H1 (cell line): Measurements from ENCODE around the gene SPINT1. TPM values are rescaled to one million over a fixed set of nuclear protein-coding genes. Genes with fewer than 3 reads are reported as not detected.

Experiments
- CTCF ChIA-PET: fragments of 300-600 bp; sonication (Branson Sonifier 250); formaldehyde crosslinking; loops from one replicate; lab custom pipeline; 2021; ENCODE audit not compliant: partially characterized antibody; lab: Charles Lee
- POLR2A ChIA-PET: fragments of 300-600 bp; sonication (Branson Sonifier 250); formaldehyde crosslinking; loops from one replicate; lab custom pipeline; 2021; ENCODE audit warnings: inconsistent platforms; ENCODE audit not compliant: partially characterized antibody; lab: Charles Lee
- DNase-seq, 2 experiments: peaks; one replicate each; pipeline versions ENCODE4 v3.0.0 to v3.0.0-alpha.2; 2010 to 2022; ENCODE audit warnings: low spot score in 2 of 2, low read depth in 1 of 2, mixed read lengths in 1 of 2
- FAIRE-seq: peaks from 2 replicates; lab custom pipeline; 2011; peaks lifted over from hg19 to GRCh38; lab: Jason Lieb, UNC
- H2AFZ ChIP-seq: 2 replicates; pipeline ENCODE4 v1.8.1; 2012; ENCODE audit warnings: low read length, inconsistent platforms
- H2AK5ac ChIP-seq: 2 replicates; pipeline ENCODE4 v1.6.1; 2013; ENCODE audit warnings: low read depth, low read length
- H2BK120ac ChIP-seq: replicated peaks from 2 replicates; pipeline ENCODE3; 2013; ENCODE audit warnings: low read depth, low read length, inconsistent platforms
- H2BK12ac ChIP-seq: 2 replicates; pipeline ENCODE4 v1.6.1; 2013; ENCODE audit warnings: low read depth, low read length
- H2BK15ac ChIP-seq: 2 replicates; pipeline ENCODE4 v1.6.1; 2013; ENCODE audit warnings: low read length
- H2BK20ac ChIP-seq: 2 replicates; pipeline ENCODE4 v1.6.1; 2013; ENCODE audit warnings: low read length
- H2BK5ac ChIP-seq: 2 replicates; pipeline ENCODE4 v1.6.1; 2013; ENCODE audit warnings: low read depth, low read length
- H3K14ac ChIP-seq: 2 replicates; pipeline ENCODE4 v1.6.1; 2013; ENCODE audit warnings: inconsistent platforms; ENCODE audit not compliant: insufficient read length
- H3K18ac ChIP-seq: 2 replicates; pipeline ENCODE4 v1.6.1; 2013; ENCODE audit warnings: low read length; ENCODE audit errors: extremely low read depth
- H3K23ac ChIP-seq: 2 replicates; pipeline ENCODE4 v1.6.1; 2013; ENCODE audit warnings: inconsistent platforms; ENCODE audit not compliant: insufficient read length
- H3K23me2 ChIP-seq: 2 replicates; pipeline ENCODE4 v1.6.1; 2013; ENCODE audit warnings: low read depth, low read length
- H3K27ac ChIP-seq: 2 replicates; pipeline ENCODE4 v1.6.1; 2011; ENCODE audit warnings: low read depth, low read length, inconsistent platforms
- H3K27me3 ChIP-seq, 4 experiments: replicated peaks in 1 of 4; 1 replicate in 1 of 4; 2 replicates in 3 of 4; pipeline versions ENCODE4 v1.6.1 to v1.8.1; 2011 to 2013; ENCODE audit warnings: low read length in 3 of 4, mild to moderate bottlenecking in 3 of 4, inconsistent platforms in 2 of 4, mixed read lengths in 2 of 4, moderate library complexity in 1 of 4; ENCODE audit not compliant: control insufficient read depth in 3 of 4, insufficient read depth in 3 of 4; ENCODE audit errors: extremely low read depth in 1 of 4
- H3K36me3 ChIP-seq, 4 experiments: 2 replicates each; pipeline versions ENCODE4 v1.6.1 to v1.8.1; 2011 to 2013; ENCODE audit warnings: mild to moderate bottlenecking in 4 of 4, low read length in 3 of 4, moderate library complexity in 2 of 4, control low read depth in 1 of 4, inconsistent platforms in 1 of 4; ENCODE audit not compliant: insufficient read depth in 4 of 4, control insufficient read depth in 2 of 4
- H3K4ac ChIP-seq: replicated peaks from 2 replicates; pipeline ENCODE3; 2013; ENCODE audit warnings: low read length, low read depth, mixed read lengths, inconsistent platforms; ENCODE audit not compliant: insufficient read length
- H3K4me1 ChIP-seq, 4 experiments: replicated peaks in 1 of 4; 1 replicate in 1 of 4; 2 replicates in 3 of 4; pipeline versions ENCODE4 v1.6.1 to v1.8.1; 2011 to 2013; ENCODE audit warnings: low read length in 3 of 4, inconsistent platforms in 2 of 4, mixed read lengths in 1 of 4; ENCODE audit not compliant: insufficient read depth in 4 of 4, control insufficient read depth in 3 of 4
- H3K4me2 ChIP-seq, 2 experiments: 2 replicates each; pipeline versions ENCODE4 v1.6.1 to v1.8.1; 2011 to 2013; ENCODE audit warnings: low read depth in 2 of 2, low read length in 2 of 2, control low read depth in 1 of 2, inconsistent platforms in 1 of 2, mild to moderate bottlenecking in 1 of 2; ENCODE audit not compliant: insufficient read depth in 1 of 2
- H3K4me3 ChIP-seq, 4 experiments: fragments of 200-600, 300-600 bp in 1 of 4; sonication (generic), shearing (Covaris generic), sonication (Bioruptor Twin) in 1 of 4; 2 replicates each; pipeline versions ENCODE4 v1.5.1 to v1.8.1; 2011 to 2016; ENCODE audit warnings: low read length in 4 of 4, low read depth in 3 of 4, control low read depth in 2 of 4, inconsistent platforms in 2 of 4, mild to moderate bottlenecking in 2 of 4, mixed read lengths in 1 of 4, moderate library complexity in 1 of 4; ENCODE audit not compliant: insufficient read depth in 2 of 4; ENCODE audit errors: extremely low read depth in 1 of 4
- H3K56ac ChIP-seq: replicated peaks from 2 replicates; pipeline ENCODE3; 2013; ENCODE audit warnings: low read depth, mild to moderate bottlenecking, mixed read lengths, low read length, inconsistent platforms; ENCODE audit not compliant: insufficient read length
- H3K79me1 ChIP-seq: 2 replicates; pipeline ENCODE4 v1.6.1; 2013; ENCODE audit warnings: low read depth, low read length, control low read depth
- H3K79me2 ChIP-seq, 2 experiments: 2 replicates each; pipeline versions ENCODE4 v1.6.1 to v1.8.1; 2012 to 2013; ENCODE audit warnings: low read length in 2 of 2, mild to moderate bottlenecking in 2 of 2, inconsistent platforms in 1 of 2; ENCODE audit not compliant: insufficient read depth in 2 of 2, control insufficient read depth in 1 of 2
- H3K9ac ChIP-seq, 4 experiments: replicated peaks in 1 of 4; 1 replicate in 1 of 4; 2 replicates in 3 of 4; pipeline versions ENCODE4 v1.6.1 to v1.8.1; 2011 to 2013; ENCODE audit warnings: low read depth in 3 of 4, low read length in 3 of 4, control low read depth in 2 of 4, mild to moderate bottlenecking in 2 of 4, moderate library complexity in 2 of 4, inconsistent platforms in 1 of 4; ENCODE audit errors: extremely low read depth in 1 of 4
- H3K9me3 ChIP-seq, 2 experiments: 2 replicates each; pipeline versions ENCODE4 v1.6.1 to v1.8.1; 2012 to 2013; ENCODE audit warnings: mild to moderate bottlenecking in 2 of 2, moderate library complexity in 2 of 2, control low read depth in 1 of 2, inconsistent platforms in 1 of 2, low read depth in 1 of 2, low read length in 1 of 2, mixed read lengths in 1 of 2; ENCODE audit not compliant: insufficient read depth in 2 of 2
- H4K20me1 ChIP-seq, 2 experiments: replicated peaks in 1 of 2; 2 replicates each; pipeline versions ENCODE3 to v1.8.1; 2011 to 2013; ENCODE audit warnings: inconsistent platforms in 2 of 2, low read length in 2 of 2, mild to moderate bottlenecking in 1 of 2; ENCODE audit not compliant: insufficient read depth in 2 of 2, control insufficient read depth in 1 of 2
- H4K5ac ChIP-seq: 2 replicates; pipeline ENCODE4 v1.6.1; 2013; ENCODE audit warnings: low read length, low read depth, mixed read lengths, inconsistent platforms; ENCODE audit not compliant: insufficient read length
- H4K8ac ChIP-seq: 2 replicates; pipeline ENCODE4 v1.8.0; 2013; ENCODE audit warnings: mild to moderate bottlenecking, moderate library complexity, low read length, inconsistent platforms; ENCODE audit not compliant: insufficient read depth; ENCODE audit errors: extremely low read depth
- H4K91ac ChIP-seq: replicated peaks from 2 replicates; pipeline ENCODE3; 2013; ENCODE audit warnings: low read length, mixed read lengths, inconsistent platforms; ENCODE audit not compliant: insufficient read length
- CBX8 ChIP-seq: fragments of 300-800, 300-1000 bp; sonication (generic); IDR thresholded peaks from 2 replicates; pipeline ENCODE4 v1.7.1; 2016; ENCODE audit warnings: low read depth, low read length, borderline replicate concordance
- EP300 ChIP-seq, 2 experiments: IDR thresholded peaks; 1 replicate in 1 of 2; 2 replicates in 1 of 2; pipeline ENCODE4 v1.6.1; 2011 to 2012; ENCODE audit warnings: low read depth in 2 of 2, low read length in 2 of 2, mild to moderate bottlenecking in 2 of 2, borderline replicate concordance in 1 of 2, inconsistent platforms in 1 of 2, moderate library complexity in 1 of 2
- EZH2 ChIP-seq: fragments of 200-600 bp; sonication (generic); IDR thresholded peaks from 2 replicates; pipeline ENCODE4 v1.7.1; 2012; ENCODE audit warnings: low read depth, mild to moderate bottlenecking, moderate library complexity, low read length, inconsistent platforms; ENCODE audit not compliant: severe bottlenecking
- KDM1A ChIP-seq: fragments of 200-600, 300-600 bp; sonication (generic); IDR thresholded peaks from 2 replicates; pipeline ENCODE4 v1.7.1; 2016; ENCODE audit warnings: mild to moderate bottlenecking, low read length, borderline replicate concordance
- MAFK ChIP-seq: IDR thresholded peaks from 2 replicates; pipeline ENCODE4 v1.6.1; 2012; ENCODE audit warnings: low read depth, mild to moderate bottlenecking, improper control_type of control experiment, low read length
- NANOG ChIP-seq: IDR thresholded peaks from 2 replicates; pipeline ENCODE4 v1.6.1; 2011; ENCODE audit warnings: low read length, low read depth, mild to moderate bottlenecking, inconsistent platforms; ENCODE audit not compliant: insufficient read depth, poor library complexity, severe bottlenecking
- SIX5 ChIP-seq: IDR thresholded peaks from 2 replicates; pipeline ENCODE4 v1.6.1; 2011; ENCODE audit warnings: mild to moderate bottlenecking, low read depth, low read length
- TAF1 ChIP-seq: IDR thresholded peaks from 2 replicates; pipeline ENCODE4 v1.6.1; 2011; ENCODE audit warnings: mild to moderate bottlenecking, low read depth, low read length
- WGBS, 2 experiments: shearing (Covaris generic) in 1 of 2; methylation state at CpG; one replicate each; pipeline versions ENCODE4 v1.1.6 to v1.1.7; 2013 to 2015; ENCODE audit warnings: low lambda C conversion rate in 2 of 2, mixed read lengths in 2 of 2, inconsistent platforms in 1 of 2, low coverage in 1 of 2, missing lambda C conversion rate in 1 of 2; ENCODE audit not compliant: insufficient replicate concordance in 2 of 2, insufficient coverage in 1 of 2, insufficient read length in 1 of 2; ENCODE audit errors: extremely low coverage in 1 of 2, missing lambda C conversion rate in 1 of 2; 5-methylcytosine and 5-hydroxymethylcytosine counted together
- polyA plus RNA-seq, 7 experiments: library from polyadenylated mRNA; depleted of rRNA in 3 of 7; stranded (reverse) in 5 of 7; unstranded in 2 of 7; fragments of >200 nt in 5 of 7; fragments of 200-250 nt in 2 of 7; gene quantifications; 1 replicate in 5 of 7; 2 replicates in 1 of 7; 4 replicates in 1 of 7; pipeline versions ENCODE4 v1.2.1 to v1.2.3, GENCODE V29; 2011 to 2013; ENCODE audit warnings: missing spikeins in 2 of 7, mixed read lengths in 2 of 7
- total RNA-seq: library from RNA; stranded (reverse); fragmentation: NEBNext Ultra II Directional; extraction: Animal tissue kit (Norgen Biotek cat#: 25700); gene quantifications from 2 replicates; pipeline ENCODE4 v1.2.1, GENCODE V29; 2021

The SPINT1 gene
- total and polyA plus RNA-seq, 2 of the 8 experiments (the other 6 are each of a cell fraction or from before 2014, with no cell fraction given) = 117 to 155 TPM

GRCh38 chr15:40901053-40901443 is 57.2 kb downstream of the SPINT1 start:
- H3K4me2 ChIP-seq = no peak overlapping the region
- WGBS, 2 experiments = 68% methylated on average over 5 of the region's 5 CpGs; no CpG with 5 or more reads in 1 of the 2 experiments
- no peak overlapping the region for H2BK20ac ChIP-seq
- POLR2A ChIA-PET = interaction anchor here (0.6 to 2.3 kb wide), 4 partner anchors 10 to 116 kb away, joined by 3 to 5 read pairs (median 4); no protein-coding TSS in a partner anchor
- H3K23ac ChIP-seq = no peak overlapping the region
- no peak overlapping the region for H2AK5ac ChIP-seq
- no peak overlapping the region; the same call in 1 of the 2 replicates for H2BK5ac ChIP-seq
- TF ChIP-seq KDM1A (peak; percentile 70; the same call in 1 of the 2 replicates), NANOG (no peak), CBX8 (no peak), MAFK (no peak), SIX5 (no peak), EP300 (IDR thresholded peaks at IDR 0.05; ENCODE audit: borderline replicate concordance in 1 of 2, low read depth in 2 of 2, low read length in 2 of 2) (no peak), TAF1 (no peak), EZH2 (no peak)
- no peaks in the 10 kb centered on the region for H3K27me3 ChIP-seq
- H2AFZ ChIP-seq = no peak overlapping the region
- no peak overlapping the region for H3K18ac ChIP-seq
- H3K4me3 ChIP-seq = no peak overlapping the region
- H3K4me1 ChIP-seq = peaks cover 0 to under 1% (median 0%) of the 10 kb centered on the region in 4 experiments; a peak in 2 of 7 replicates
- no peak overlapping the region for H3K4ac ChIP-seq
- H4K8ac ChIP-seq = no peak overlapping the region
- no peaks in the 10 kb centered on the region for H3K23me2 ChIP-seq
- DNase-seq (no peak), FAIRE-seq (no peak)
- no peak overlapping the region for H3K14ac ChIP-seq
- no peak overlapping the region for H4K5ac ChIP-seq
- H3K79me2 ChIP-seq = peaks cover 0 to 11% of the 10 kb centered on the region in 2 experiments; a peak in 2 of 4 replicates
- H3K9me3 ChIP-seq = no peaks in the 10 kb centered on the region
- no peaks in the 10 kb centered on the region for H3K79me1 ChIP-seq
- H2BK15ac ChIP-seq = no peak overlapping the region
- no peak overlapping the region for H4K91ac ChIP-seq
- no peak overlapping the region for H2BK12ac ChIP-seq
- H2BK120ac ChIP-seq = no peak overlapping the region
- H3K56ac ChIP-seq = no peak overlapping the region
- no peak overlapping the region for H3K9ac ChIP-seq
- CTCF ChIA-PET = interaction anchor here (0.5 to 20.6 kb wide), 12 partner anchors 9 to 330 kb away, joined by 3 to 619 read pairs (median 4); partner anchors contain the start of genes CHAC1, CHP1 and DLL4
- no peak overlapping the region for H3K27ac ChIP-seq
- H4K20me1 ChIP-seq = peaks cover 22 to 29% of the 10 kb centered on the region in 2 experiments
- H3K36me3 ChIP-seq = peaks cover 22 to 43% (median 33%) of the 10 kb centered on the region in 4 experiments
